ENCODE data around the gene SERGEF.

Gene SERGEF

GRCh38 chr11:17798253-17798652 is 214.6 kb downstream of the SERGEF start:
- no peak overlapping the region for H3K4me3 ChIP-seq (ENCODE audit: low read depth, low read length)
- TF ChIP-seq CTCF (IDR thresholded peaks at IDR 0.05; ENCODE audit: low read depth, low read length), result no peak

- TF ChIP-seq CTCF (IDR thresholded peaks at IDR 0.05; ENCODE audit: low read depth, low read length), result no peak
- H3K4me3 ChIP-seq (ENCODE audit: low read depth, low read length), result no peak overlapping the region
Measured at GRCh38 chr11:17796154-17796553, 216.7 kb downstream of the SERGEF start.

- TF ChIP-seq CTCF (IDR thresholded peaks at IDR 0.05; ENCODE audit: low read depth, low read length), result no peak
- H3K4me3 ChIP-seq (ENCODE audit: low read depth, low read length), result no peak overlapping the region
Measured at GRCh38 chr11:17794981-17795380, 217.9 kb downstream of the SERGEF start.

GRCh38 chr11:17793642-17794170 is 219.1 kb downstream of the SERGEF start:
- no peak for TF ChIP-seq CTCF (IDR thresholded peaks at IDR 0.05; ENCODE audit: low read depth, low read length)
- H3K4me3 ChIP-seq (ENCODE audit: low read depth, low read length), result no peak overlapping the region

- TF ChIP-seq CTCF (IDR thresholded peaks at IDR 0.05; ENCODE audit: low read depth, low read length), result no peak
Measured at GRCh38 chr11:17792161-17792560, 220.7 kb downstream of the SERGEF start.

GRCh38 chr11:17791144-17791543 is 221.7 kb downstream of the SERGEF start:
- no peak overlapping the region for H3K4me3 ChIP-seq (ENCODE audit: low read depth, low read length)
- TF ChIP-seq CTCF (IDR thresholded peaks at IDR 0.05; ENCODE audit: low read depth, low read length), result no peak

More at GRCh38 chr11:17792161-17792560, 220.7 kb downstream of the SERGEF start:
- H3K4me3 ChIP-seq (ENCODE audit: low read depth, low read length), result no peak overlapping the region

- no peak overlapping the region for H3K4me3 ChIP-seq (ENCODE audit: low read depth, low read length)
- TF ChIP-seq CTCF (IDR thresholded peaks at IDR 0.05; ENCODE audit: low read depth, low read length), result no peak
Measured at GRCh38 chr11:17790453-17790852, 222.4 kb downstream of the SERGEF start.

Measured in WI38 (cell line).